Right hindlimb (tissue), 1 donor: ENCODE data around the gene RIMBP2.
A peak's percentile ranks its signal among the peaks of the same experiment; 100 is the strongest.
"Not testable (repeated sequence)": the region's sequence is repeated elsewhere in the genome, so short reads cannot be mapped to it uniquely, and the experiment has no call there.

Experiments
- DNase-seq: peaks from one replicate; pipeline ENCODE4 v3.0.0-alpha.2; 2018

RIMBP2 gene

DNA sequence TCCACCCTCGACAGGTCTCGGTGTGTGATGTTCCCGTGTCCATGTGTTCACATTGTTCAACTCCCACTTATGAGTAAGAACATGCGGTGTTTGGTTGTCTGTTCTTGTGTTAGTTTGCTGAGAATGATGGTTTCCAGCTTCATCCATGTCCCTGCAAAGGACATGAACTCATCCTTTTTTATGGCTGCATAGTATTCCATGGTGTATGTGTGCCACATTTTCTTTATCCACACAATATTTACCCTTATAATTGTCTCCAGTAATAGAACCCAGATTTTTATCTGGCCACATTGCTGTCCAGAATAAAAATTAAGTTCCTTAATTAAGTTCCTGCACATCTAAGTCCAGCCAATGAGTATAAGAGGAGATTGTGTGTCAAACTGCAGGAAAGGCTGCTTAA, 22.3 kb upstream of the RIMBP2 start:
- DNase-seq, result not testable (repeated sequence)

DNA sequence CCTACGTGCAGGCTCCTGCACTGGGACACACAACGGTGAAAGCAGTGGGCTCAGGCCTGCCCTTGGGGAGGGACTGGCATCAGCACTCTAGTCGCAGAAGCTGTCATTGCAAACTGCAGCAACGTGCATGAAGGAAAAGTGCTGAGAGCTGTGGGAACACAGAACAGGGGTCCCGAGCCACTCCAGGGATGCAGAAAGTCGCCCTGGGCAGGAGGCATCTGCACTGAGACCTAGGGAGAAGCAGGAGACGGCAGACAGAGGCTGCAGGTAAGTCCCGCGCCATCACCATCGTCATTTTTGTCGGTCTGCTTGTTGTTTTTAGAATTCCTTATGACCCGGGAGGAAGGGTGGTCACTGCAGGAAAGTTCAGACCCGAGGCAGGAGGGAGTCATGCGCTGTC, 21.6 kb upstream of the RIMBP2 start:
- no peak for DNase-seq

- no peak for DNase-seq
These were observed 13.2 kb upstream of the RIMBP2 start for GRCh38 chr12:130729344-130729743.

DNA sequence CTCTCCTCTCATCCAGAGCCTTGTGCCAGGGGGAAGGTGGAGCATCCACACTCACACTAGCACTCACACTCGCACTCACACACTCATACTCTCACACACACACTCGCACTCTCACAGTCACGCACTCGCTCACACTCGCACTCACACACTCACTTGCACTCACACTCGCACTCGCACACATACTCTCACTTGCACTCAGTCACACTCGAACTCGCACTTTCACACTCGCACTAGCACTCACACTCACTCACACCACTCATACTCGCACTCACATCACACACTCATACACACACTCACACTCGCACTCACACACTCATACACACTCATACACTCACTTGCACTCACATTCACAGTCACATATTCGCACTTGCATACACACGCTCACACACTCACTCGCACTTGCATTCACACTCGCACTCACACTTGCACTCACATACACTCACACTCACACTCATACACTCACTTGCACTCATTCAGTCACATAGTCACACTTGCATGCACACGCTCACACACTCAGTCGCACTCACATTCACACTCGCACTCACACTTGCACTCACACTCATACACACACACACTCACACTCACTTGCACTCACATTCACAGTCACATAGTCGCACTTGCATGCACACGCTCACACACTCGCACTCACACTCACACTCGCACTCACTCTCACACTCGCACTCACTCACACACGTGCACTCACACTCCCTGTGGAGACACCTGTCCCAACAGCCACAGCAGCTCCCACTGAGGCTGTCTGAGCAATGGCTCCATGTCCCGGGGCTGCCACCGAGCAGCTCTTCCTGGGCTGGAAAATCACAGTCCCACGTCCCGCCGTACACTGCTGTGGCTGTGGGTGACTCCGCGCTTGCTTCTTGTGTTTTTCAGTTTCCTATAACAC, 12.3 kb upstream of the RIMBP2 start:
- no peak for DNase-seq

- DNase-seq, result no peak
These were observed 3.3 kb upstream of the RIMBP2 start for GRCh38 chr12:130719263-130719859.

DNA sequence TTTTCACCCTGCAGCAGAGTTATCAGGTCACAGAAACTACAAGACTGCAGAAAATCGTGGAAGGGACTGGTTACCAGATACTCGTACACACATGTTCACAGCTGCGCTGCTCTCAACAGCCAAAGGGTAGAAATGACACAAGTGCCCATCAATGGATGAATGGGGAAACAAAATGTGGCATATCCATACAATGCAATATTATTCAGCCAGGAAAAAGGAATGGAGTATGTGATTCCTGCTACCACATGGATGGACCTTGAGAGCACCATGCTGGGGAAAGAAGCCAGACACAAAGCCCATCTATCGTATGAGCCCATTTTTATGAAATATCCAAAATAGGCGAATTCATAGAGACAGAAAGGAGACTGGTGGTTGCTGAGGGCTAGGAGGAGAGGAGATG, 1.7 kb upstream of the RIMBP2 start:
- DNase-seq, result no peak

DNA sequence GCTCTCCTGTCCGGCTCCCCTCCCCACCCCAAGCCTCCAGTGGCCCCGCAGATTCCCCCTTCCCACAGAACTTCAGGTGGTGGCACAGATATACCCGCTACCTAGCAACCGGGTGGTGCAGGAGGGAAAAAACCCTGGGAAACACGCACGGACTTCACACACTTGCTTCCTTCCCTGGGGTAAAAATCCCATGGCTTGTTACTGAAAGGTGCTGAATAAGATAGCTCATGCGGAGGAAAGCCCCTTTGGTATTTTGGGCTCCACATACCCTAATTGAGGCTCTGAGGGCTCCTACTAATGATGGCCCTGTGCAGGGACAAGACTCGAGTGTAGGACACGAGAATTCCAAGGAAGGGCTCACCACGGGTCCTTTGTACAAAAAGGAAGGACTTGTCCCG, 869 bp upstream of the RIMBP2 start:
- no peak for DNase-seq

GRCh38 chr12:130715150-130715997, 725 bp downstream of the RIMBP2 start:
- peak; percentile 35 for DNase-seq

DNA sequence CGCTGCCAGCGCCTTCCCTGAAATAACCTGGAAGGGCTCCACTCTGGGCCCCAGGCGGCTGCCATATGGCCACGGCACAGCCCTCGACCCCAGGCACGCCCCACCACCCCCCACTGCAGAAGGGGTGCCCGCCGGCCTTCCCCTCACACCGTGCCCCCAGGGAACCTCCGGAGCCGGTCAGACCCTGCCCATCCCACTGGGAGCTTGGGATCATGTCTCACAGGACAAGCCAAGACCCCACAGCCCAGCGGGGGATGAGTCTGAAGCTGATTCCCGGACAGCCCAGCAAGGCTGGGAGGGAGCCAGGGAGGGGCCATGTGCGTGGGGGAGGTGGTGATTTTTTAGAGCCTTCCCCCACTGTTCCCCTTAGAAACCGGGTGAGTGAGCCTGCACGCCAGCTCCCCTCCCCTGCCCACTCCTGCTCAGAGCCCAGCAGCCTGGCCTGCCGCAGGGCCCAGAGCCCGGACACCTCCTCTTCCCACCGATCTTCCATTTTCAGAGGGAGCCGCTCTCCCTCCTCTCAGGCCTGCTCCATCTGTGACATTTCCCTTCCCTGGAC, 1.4 kb downstream of the RIMBP2 start:
- peak; percentile 51 for DNase-seq

DNA sequence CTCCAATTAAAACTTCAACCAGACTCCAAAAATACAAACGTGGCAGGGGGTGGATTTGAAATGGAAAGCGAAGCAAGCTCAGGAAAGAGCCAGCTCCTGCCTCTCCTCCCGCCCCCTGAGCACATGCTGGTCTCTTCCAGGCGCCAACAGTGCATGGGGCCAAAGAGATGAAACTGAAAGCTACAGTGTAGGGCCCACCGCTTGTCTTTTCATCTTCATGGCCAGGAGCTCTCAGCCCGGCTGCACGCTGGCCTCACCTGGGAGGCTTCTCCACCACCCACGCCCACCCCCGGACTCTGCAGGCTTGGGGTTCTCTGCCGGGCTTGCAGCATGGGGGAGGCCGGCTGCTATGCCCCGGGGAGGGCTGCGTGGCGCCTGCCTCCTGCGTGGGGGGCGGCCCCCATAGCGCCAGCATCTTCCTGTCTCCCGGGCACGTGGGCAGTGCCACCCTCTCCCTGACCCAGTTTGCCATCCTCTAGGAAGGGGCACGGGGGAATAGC, 2.0 kb downstream of the RIMBP2 start:
- peak; percentile 55 for DNase-seq

GRCh38 chr12:130713581-130713991, 2.5 kb downstream of the RIMBP2 start:
- DNase-seq, result no peak

- no peak for DNase-seq
These were observed 3.6 kb downstream of the RIMBP2 start for GRCh38 chr12:130712346-130713065.

DNA sequence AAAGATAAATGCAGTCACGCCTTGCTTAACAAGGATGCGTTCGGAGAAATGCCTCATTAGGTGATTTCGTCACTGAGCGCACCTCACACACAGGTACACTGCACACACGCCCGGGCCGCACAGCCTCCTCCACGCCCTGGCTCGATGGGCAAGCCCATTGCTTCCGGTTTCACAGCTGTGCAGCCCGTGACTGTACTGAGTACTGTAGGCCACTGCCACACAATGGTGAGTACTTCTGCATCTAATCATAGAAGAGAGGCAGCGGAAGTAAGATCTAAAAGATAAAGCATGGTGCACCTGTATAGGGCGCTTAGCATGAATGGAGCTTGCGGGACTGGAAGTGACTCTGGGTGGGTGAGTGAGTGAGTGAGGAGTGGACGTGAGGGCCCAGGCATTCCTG, 4.3 kb downstream of the RIMBP2 start:
- DNase-seq, result no peak

- DNase-seq, result no peak
These were observed 5.4 kb downstream of the RIMBP2 start for GRCh38 chr12:130710733-130711080.

DNA sequence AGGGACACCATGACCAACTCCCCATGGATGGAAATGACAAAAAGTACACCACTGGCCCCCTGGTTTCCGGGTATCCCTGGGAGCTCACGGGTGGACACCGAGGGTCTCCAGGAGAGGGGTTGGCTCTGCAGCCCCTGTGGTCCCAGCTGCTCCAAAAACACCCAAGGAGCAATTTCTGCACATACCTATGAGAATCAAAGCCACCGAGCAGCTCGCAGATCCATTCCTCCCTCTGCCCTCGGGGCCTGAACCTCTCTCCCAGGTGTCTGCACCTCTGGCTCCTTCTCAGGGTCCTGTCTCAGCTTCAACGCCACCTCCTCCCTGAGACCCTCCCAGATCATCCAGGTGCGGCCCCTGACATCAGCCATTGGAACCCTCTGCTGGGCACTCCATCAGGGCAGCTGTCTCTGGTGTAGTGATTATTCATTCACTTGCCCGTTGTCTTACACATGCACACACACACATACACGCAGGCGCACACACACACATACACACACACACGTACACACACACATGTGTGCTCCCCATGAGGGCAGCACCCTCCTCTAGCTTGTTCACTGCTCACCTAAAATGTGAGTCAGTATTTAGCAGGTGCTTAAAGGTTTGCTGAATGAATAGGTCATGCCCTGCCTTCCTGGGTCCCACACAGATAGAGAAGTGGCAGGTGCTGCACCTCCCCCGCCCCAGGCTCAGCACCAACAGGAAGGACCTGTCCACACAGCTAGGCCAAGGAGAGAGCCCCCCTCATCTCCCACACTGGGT, 5.9 kb downstream of the RIMBP2 start:
- no peak for DNase-seq

- DNase-seq, result no peak
These were observed 6.7 kb downstream of the RIMBP2 start for GRCh38 chr12:130709151-130709970.

GRCh38 chr12:130708648-130709047, 7.5 kb downstream of the RIMBP2 start:
- DNase-seq, result no peak

DNA sequence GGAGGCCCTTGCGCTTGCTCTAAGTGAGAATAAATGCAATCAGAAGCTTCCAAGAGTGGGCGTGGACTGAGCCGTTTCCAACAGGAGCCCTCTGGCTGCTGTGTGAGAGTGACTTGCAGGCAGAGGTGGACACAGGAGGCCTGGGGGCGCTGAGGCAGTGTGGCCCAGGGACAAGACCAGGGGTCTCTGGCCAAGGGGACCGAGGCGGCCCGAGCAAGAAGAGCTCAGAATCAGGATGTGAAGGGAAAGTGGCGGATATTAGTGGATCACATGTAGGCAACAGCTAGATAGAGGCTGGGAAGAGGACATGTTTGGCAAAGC, 8.6 kb downstream of the RIMBP2 start:
- no peak for DNase-seq

GRCh38 chr12:130706885-130707570, 9.1 kb downstream of the RIMBP2 start:
- DNase-seq, result no peak

DNA sequence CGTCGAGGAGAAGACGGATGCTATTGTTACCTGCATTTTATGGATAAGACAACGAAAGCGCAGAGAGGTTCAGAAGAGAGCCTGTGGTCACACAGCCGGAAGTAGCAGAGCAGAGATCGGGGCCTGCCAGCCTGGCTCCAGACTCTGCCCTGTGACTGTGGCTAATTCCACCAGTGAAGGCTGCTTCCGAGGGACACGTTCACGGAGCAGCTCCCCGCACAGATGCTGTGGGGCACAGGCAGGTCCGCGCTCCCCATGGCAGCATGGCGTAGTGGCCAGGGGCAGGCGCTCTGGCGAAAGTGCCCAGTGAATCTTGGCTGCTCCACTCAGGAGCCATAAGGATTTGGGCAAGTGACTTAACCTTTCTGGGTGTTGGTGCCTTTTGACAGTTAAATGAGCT, 9.8 kb downstream of the RIMBP2 start:
- no peak for DNase-seq
